ENCODE measurements around the gene APBB2. TPM values are rescaled to one million over a fixed set of nuclear protein-coding genes. Genes with fewer than 3 reads are reported as not detected.

The APBB2 gene
- total and polyA plus RNA-seq, 2 of the 4 experiments (the other 2 are of a cell fraction): 47.9 to 75.5 TPM

DNA sequence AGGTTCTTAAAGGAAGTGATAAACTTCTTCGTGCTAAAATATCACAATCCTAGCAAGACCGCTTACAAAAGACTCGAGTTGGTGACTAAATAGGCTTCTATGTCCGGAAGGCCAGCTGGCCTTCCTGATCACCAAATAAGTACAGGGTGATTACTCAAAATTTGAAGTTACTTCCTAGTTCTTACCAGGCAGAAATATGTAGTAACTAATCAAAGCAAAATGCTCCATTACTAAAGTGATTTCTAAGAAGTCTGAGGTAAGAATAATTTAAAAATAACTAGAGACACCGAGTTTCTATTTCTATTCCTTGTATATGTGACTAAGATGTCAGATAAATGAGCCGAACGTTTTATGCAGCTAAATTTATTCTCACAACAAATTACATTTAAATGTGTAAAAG lies 402.4 kb downstream of the APBB2 start:
- dilution Hi-C loops (cut with HindIII; ENCODE audit: low sequenced_read_pairs, unreplicated experiment) (no loop called here), intact Hi-C loops (cut with micrococcal nuclease) (no loop called here), in situ Hi-C loops (cut with MboI; ENCODE audit: low sequenced_read_pairs) (loop anchor here (25.0 kb wide), 1 partner anchor 100 kb away; no protein-coding TSS in a partner anchor)
- Histone ChIP-seq H3K9me1 (ENCODE audit: insufficient read depth, low read length) (0 out of 2 replicates have a peak, but pooled peaks cover 3% of the 10 kb centered on the region), H2AK5ac (ENCODE audit: low read depth, low read length) (no peak overlapping the region), H2AK9ac (replicated peaks; ENCODE audit: low read depth, low read length, poor library complexity) (no peak overlapping the region), H3K79me1 (ENCODE audit: low read depth in 1 of 2, low read length in 2 of 2) (no peaks in the 10 kb centered on the region; a peak in 1 of 4 replicates), H3K18ac (ENCODE audit: low read depth, low read length) (no peak overlapping the region), H2BK15ac (ENCODE audit: low read depth, low read length) (no peak overlapping the region), H3K4me2 (ENCODE audit: low read depth, low read length) (no peak overlapping the region), H3K4me1 (ENCODE audit: control insufficient read depth, insufficient read depth, low read length) (no peaks in the 10 kb centered on the region; the same call in 1 of the 2 replicates), H2BK5ac (ENCODE audit: low read depth, low read length, poor library complexity, severe bottlenecking) (no peak overlapping the region), H3K4me3 (ENCODE audit: insufficient read depth, low read depth, low read length) (no peak overlapping the region), H2BK120ac (ENCODE audit: low read depth, low read length) (no peak overlapping the region), H4K5ac (ENCODE audit: low read depth, low read length) (no peak overlapping the region), H3K27me3 (ENCODE audit: control insufficient read depth, insufficient read depth, low read length) (no peaks in the 10 kb centered on the region), H3K9me3 (ENCODE audit: control insufficient read depth, insufficient read depth, low read length) (no peaks in the 10 kb centered on the region), H3K23ac (ENCODE audit: low read depth, low read length) (no peak overlapping the region), H3K14ac (replicated peaks; ENCODE audit: low read depth, low read length) (no peak overlapping the region), H3K9ac (ENCODE audit: low read depth, low read length) (no peak overlapping the region), H4K20me1 (ENCODE audit: insufficient read depth, low read length) (no peaks in the 10 kb centered on the region), H2AFZ (replicated peaks; ENCODE audit: low read length, poor library complexity) (no peak overlapping the region), H3K4ac (ENCODE audit: low read depth, low read length) (no peak overlapping the region), H4K8ac (ENCODE audit: low read depth in 2 of 2, low read length in 2 of 2) (no peak overlapping the region), H3K36me3 (ENCODE audit: control insufficient read depth, insufficient read depth, low read length) (peaks cover 10% of the 10 kb centered on the region), H4K91ac (ENCODE audit: insufficient read depth, low read depth, low read length) (no peak overlapping the region), H3K56ac (ENCODE audit: extremely low read depth, insufficient read depth, low read length) (no peak overlapping the region), H2BK20ac (ENCODE audit: low read depth, low read length) (no peak overlapping the region), H3K27ac (ENCODE audit: insufficient read depth, low read length) (no peak overlapping the region)
- ATAC-seq (ENCODE audit: low read depth) (no peak; the same call in 1 of the 2 replicates), DNase-seq (peak; percentile 32)
- ChIA-PET CTCF (interaction anchor here (1.2 to 1.5 kb wide), 2 partner anchors 28 to 29 kb away, joined by 3 read pairs; no protein-coding TSS in a partner anchor), POLR2A (ENCODE audit: unreplicated experiment) (no interaction called here)
- no TSS peak for BruUV-seq (replicated peaks)
- WGBS, 2 experiments (ENCODE audit: extremely low coverage in 2 of 2, insufficient read length in 1 of 2): no CpG with 5 or more reads among the region's 7 CpGs
- TF ChIP-seq CEBPB (IDR thresholded peaks at IDR 0.05; ENCODE audit: low read depth, low read length): no peak
- TF ChIP-seq NFE2L2 (IDR thresholded peaks at IDR 0.05; ENCODE audit: low read depth, low read length): no peak
- no peak for TF ChIP-seq BHLHE40 (IDR thresholded peaks at IDR 0.05; ENCODE audit: low read depth, low read length)
- no peak for TF ChIP-seq MXI1 (IDR thresholded peaks at IDR 0.05; ENCODE audit: borderline replicate concordance, low read depth, low read length)
- TF ChIP-seq, protein P1, sequence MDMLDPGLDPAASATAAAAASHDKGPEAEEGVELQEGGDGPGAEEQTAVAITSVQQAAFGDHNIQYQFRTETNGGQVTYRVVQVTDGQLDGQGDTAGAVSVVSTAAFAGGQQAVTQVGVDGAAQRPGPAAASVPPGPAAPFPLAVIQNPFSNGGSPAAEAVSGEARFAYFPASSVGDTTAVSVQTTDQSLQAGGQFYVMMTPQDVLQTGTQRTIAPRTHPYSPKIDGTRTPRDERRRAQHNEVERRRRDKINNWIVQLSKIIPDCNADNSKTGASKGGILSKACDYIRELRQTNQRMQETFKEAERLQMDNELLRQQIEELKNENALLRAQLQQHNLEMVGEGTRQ (IDR thresholded peaks at IDR 0.05; ENCODE audit: low read depth, low read length): no peak
- TF ChIP-seq RFX5 (IDR thresholded peaks at IDR 0.05; ENCODE audit: low read depth, low read length): no peak
- no peak for TF ChIP-seq FOS (IDR thresholded peaks at IDR 0.05; ENCODE audit: low read depth, low read length)
- TF ChIP-seq, protein P2, sequence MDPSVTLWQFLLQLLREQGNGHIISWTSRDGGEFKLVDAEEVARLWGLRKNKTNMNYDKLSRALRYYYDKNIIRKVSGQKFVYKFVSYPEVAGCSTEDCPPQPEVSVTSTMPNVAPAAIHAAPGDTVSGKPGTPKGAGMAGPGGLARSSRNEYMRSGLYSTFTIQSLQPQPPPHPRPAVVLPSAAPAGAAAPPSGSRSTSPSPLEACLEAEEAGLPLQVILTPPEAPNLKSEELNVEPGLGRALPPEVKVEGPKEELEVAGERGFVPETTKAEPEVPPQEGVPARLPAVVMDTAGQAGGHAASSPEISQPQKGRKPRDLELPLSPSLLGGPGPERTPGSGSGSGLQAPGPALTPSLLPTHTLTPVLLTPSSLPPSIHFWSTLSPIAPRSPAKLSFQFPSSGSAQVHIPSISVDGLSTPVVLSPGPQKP (IDR thresholded peaks at IDR 0.05; ENCODE audit: borderline replicate concordance, low read depth, low read length): no peak
- TF ChIP-seq SMC3 (IDR thresholded peaks at IDR 0.05; ENCODE audit: low read depth, low read length): no peak
- no peak for TF ChIP-seq MAFK (IDR thresholded peaks at IDR 0.05; ENCODE audit: low read depth, low read length)
- TF ChIP-seq RAD21 (IDR thresholded peaks at IDR 0.05; ENCODE audit: low read length): no peak
- no peak for TF ChIP-seq RCOR1 (IDR thresholded peaks at IDR 0.05; ENCODE audit: insufficient replicate concordance, low read length)

All from IMR-90 (cell line).